ENCODE results near the gene HECW1. TPM values are rescaled to one million over a fixed set of nuclear protein-coding genes. Genes with fewer than 3 reads are reported as not detected.
A peak's percentile ranks its signal among the peaks of the same experiment; 100 is the strongest.

Gene HECW1
- total and polyA plus RNA-seq, 2 experiments from 2014 or later: 11.0 to 21.8 TPM

DNA sequence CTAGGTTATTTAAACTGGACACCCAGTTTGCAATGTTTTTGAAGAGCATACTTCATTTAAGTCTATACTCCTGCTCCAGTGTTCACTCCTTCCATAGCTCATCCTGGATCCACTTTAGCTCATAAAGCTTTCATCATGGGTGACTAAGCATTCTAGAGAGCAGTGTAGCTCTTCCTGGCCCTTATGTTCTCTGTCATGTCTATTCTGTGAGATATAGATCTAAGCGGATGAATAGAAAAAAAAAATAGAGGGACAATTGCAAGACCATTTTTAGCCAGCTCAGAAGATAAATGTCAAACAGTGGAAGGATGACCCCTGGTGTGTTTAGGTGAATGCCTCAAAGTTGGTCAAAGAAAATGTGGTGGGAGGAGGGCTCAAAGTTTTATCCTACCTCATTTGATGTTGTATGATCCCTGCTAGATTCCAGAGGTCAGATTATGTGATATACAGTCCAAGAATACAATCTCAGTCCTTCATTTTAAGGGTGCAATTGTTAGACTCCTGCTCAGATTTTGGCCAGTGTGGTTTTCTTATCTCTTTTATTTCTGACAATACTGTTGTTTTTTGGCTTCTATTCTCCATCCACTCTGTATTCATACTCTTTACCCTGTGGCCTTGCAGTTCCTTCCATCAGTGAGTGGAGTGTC, 7.5 kb upstream of the HECW1 start:
- H3K4me1 ChIP-seq (ENCODE audit: insufficient read depth): peaks cover 10% of the 10 kb centered on the region
- ATAC-seq (no peak), DNase-seq (ENCODE audit: low spot score) (no peak)
- no peaks in the 10 kb centered on the region for H3K36me3 ChIP-seq (ENCODE audit: insufficient read depth)
- no peak overlapping the region for H3K4me2 ChIP-seq
- H4K20me1 ChIP-seq (replicated peaks; ENCODE audit: insufficient read depth): no peaks in the 10 kb centered on the region
- H3K79me2 ChIP-seq (replicated peaks; ENCODE audit: insufficient read depth): no peaks in the 10 kb centered on the region
- no peak overlapping the region for H3K4me3 Mint-ChIP-seq
- no peaks in the 10 kb centered on the region; the same call in 1 of the 2 replicates for H3F3A ChIP-seq (replicated peaks; ENCODE audit: low read depth)
- no peak overlapping the region for H3K4me3 ChIP-seq
- peaks cover 3% of the 10 kb centered on the region; the same call in 1 of the 3 replicates for H3K9me3 Mint-ChIP-seq
- H2AFZ ChIP-seq: no peak overlapping the region
- no peak overlapping the region for H3K27ac ChIP-seq (ENCODE audit: low read depth)
- H3K27ac Mint-ChIP-seq: no peak overlapping the region; the same call in 1 of the 2 replicates
- no peaks in the 10 kb centered on the region for H3K27me3 ChIP-seq (ENCODE audit: insufficient read depth)
- peaks cover 26% of the 10 kb centered on the region for H3K4me1 Mint-ChIP-seq
- peaks cover 5% of the 10 kb centered on the region for H3K27me3 Mint-ChIP-seq (ENCODE audit: insufficient read depth, low read depth, poor library complexity)
- TF ChIP-seq, protein P1, sequence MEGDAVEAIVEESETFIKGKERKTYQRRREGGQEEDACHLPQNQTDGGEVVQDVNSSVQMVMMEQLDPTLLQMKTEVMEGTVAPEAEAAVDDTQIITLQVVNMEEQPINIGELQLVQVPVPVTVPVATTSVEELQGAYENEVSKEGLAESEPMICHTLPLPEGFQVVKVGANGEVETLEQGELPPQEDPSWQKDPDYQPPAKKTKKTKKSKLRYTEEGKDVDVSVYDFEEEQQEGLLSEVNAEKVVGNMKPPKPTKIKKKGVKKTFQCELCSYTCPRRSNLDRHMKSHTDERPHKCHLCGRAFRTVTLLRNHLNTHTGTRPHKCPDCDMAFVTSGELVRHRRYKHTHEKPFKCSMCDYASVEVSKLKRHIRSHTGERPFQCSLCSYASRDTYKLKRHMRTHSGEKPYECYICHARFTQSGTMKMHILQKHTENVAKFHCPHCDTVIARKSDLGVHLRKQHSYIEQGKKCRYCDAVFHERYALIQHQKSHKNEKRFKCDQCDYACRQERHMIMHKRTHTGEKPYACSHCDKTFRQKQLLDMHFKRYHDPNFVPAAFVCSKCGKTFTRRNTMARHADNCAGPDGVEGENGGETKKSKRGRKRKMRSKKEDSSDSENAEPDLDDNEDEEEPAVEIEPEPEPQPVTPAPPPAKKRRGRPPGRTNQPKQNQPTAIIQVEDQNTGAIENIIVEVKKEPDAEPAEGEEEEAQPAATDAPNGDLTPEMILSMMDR (conservative IDR thresholded peaks at IDR 0.05; ENCODE audit: low read depth in 2 of 2): peak in 1 of 2 experiments; percentile 19; a peak in 2 of 4 replicates
- TF ChIP-seq, protein P2, sequence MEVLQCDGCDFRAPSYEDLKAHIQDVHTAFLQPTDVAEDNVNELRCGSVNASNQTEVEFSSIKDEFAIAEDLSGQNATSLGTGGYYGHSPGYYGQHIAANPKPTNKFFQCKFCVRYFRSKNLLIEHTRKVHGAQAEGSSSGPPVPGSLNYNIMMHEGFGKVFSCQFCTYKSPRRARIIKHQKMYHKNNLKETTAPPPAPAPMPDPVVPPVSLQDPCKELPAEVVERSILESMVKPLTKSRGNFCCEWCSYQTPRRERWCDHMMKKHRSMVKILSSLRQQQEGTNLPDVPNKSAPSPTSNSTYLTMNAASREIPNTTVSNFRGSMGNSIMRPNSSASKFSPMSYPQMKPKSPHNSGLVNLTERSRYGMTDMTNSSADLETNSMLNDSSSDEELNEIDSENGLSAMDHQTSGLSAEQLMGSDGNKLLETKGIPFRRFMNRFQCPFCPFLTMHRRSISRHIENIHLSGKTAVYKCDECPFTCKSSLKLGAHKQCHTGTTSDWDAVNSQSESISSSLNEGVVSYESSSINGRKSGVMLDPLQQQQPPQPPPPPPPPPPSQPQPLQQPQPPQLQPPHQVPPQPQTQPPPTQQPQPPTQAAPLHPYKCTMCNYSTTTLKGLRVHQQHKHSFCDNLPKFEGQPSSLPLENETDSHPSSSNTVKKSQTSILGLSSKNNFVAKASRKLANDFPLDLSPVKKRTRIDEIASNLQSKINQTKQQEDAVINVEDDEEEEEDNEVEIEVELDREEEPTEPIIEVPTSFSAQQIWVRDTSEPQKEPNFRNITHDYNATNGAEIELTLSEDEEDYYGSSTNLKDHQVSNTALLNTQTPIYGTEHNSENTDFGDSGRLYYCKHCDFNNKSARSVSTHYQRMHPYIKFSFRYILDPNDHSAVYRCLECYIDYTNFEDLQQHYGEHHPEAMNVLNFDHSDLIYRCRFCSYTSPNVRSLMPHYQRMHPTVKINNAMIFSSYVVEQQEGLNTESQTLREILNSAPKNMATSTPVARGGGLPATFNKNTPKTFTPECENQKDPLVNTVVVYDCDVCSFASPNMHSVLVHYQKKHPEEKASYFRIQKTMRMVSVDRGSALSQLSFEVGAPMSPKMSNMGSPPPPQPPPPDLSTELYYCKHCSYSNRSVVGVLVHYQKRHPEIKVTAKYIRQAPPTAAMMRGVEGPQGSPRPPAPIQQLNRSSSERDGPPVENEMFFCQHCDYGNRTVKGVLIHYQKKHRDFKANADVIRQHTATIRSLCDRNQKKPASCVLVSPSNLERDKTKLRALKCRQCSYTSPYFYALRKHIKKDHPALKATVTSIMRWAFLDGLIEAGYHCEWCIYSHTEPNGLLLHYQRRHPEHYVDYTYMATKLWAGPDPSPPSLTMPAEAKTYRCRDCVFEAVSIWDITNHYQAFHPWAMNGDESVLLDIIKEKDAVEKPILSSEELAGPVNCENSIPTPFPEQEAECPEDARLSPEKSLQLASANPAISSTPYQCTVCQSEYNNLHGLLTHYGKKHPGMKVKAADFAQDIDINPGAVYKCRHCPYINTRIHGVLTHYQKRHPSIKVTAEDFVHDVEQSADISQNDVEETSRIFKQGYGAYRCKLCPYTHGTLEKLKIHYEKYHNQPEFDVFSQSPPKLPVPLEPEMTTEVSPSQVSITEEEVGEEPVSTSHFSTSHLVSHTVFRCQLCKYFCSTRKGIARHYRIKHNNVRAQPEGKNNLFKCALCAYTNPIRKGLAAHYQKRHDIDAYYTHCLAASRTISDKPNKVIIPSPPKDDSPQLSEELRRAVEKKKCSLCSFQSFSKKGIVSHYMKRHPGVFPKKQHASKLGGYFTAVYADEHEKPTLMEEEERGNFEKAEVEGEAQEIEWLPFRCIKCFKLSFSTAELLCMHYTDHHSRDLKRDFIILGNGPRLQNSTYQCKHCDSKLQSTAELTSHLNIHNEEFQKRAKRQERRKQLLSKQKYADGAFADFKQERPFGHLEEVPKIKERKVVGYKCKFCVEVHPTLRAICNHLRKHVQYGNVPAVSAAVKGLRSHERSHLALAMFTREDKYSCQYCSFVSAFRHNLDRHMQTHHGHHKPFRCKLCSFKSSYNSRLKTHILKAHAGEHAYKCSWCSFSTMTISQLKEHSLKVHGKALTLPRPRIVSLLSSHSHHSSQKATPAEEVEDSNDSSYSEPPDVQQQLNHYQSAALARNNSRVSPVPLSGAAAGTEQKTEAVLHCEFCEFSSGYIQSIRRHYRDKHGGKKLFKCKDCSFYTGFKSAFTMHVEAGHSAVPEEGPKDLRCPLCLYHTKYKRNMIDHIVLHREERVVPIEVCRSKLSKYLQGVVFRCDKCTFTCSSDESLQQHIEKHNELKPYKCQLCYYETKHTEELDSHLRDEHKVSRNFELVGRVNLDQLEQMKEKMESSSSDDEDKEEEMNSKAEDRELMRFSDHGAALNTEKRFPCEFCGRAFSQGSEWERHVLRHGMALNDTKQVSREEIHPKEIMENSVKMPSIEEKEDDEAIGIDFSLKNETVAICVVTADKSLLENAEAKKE (CRISPR knock-in tag; IDR thresholded peaks at IDR 0.05): no peak
- peaks cover 3% of the 10 kb centered on the region; the same call in 1 of the 3 replicates for H3K36me3 Mint-ChIP-seq (ENCODE audit: low read depth)
- no peaks in the 10 kb centered on the region for H3K9me2 ChIP-seq (ENCODE audit: insufficient read depth)
